GM21737 (cell line): ENCODE data around the gene TMEM135.
"Not testable (repeated sequence)": the region's sequence is repeated elsewhere in the genome, so short reads cannot be mapped to it uniquely, and the experiment has no call there.

ENCODE experiments used
- ATAC-seq: cut with Tn5 transposase; IDR thresholded peaks from one replicate; pipeline ENCODE4 v1.9.1; 2021; ENCODE audit warnings: mild to moderate bottlenecking, moderate library complexity; ENCODE audit not compliant: unreplicated experiment

Gene TMEM135

GRCh38 chr11:87037450-87038234 is at the start of gene TMEM135:
Gene TMEM135 (plus strand): TSS chr11:87037934. CDS start chr11:87038046, 112 bp downstream.
- peak; percentile 99 for ATAC-seq

DNA sequence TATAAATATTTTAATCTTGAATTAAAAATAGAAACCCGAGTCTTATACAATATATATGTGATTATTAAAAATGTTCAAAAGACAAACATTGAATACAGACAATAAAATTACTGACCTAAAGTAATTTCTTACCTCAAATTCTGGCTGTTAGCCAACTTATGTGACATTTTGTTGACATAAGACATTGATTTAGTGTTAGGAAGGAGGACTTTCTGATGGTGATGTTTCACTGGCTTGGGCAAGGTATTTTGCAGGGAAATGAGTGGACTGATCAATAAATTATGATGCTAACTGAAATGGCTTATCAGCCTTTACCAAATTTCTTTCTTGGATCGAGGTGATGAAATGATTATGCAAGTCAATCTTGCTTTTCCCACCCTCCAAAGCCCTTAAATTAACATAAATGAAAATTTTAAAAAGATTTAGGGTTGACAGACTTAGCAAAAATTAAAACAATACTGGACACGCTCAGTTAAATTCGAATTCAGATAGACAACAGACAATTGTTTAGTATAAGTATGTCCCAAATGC is 49.3 kb upstream of the TMEM135 start:
- no peak for ATAC-seq

DNA sequence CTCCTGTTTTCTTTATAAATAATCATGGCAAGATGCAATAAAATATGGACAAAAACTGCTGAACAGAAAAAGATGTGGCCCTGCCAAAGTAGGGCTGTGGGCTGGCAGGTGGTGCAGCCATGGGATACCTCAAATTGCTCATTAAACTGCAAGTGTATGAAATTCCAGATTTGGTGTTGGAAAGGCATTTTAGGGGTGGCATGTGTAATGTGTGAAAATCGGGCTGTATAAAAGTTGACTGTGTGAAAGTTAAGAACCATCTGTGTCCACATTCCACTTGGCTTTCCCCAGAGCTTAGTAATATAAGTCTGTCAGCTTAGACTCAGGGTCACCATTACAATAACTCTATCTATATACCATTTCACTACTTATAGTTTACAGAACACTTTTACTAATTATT is 47.7 kb upstream of the TMEM135 start:
- ATAC-seq: no peak

DNA sequence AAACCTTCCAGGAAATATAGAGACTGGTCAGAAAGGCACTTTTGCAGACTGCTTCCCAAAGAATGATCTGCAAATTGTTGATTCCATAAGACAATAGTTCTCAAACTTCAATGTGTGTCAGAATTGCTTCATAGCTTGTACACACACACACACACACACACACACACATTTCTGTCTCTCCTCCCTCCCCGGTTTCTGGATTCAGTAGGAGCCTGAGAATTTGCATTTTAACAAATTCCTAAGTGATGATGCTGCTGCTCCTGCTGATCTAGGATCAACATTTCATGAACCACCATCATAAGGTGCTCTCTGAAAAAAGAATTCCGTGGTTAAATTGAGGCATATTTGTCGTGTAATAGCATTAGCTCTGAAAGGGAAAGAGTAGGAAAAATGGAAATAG is 47.2 kb upstream of the TMEM135 start:
- no peak for ATAC-seq

- no peak for ATAC-seq
Measured at GRCh38 chr11:86991341-86991740, 46.4 kb upstream of the TMEM135 start.

GRCh38 chr11:86992340-86992739 is 45.4 kb upstream of the TMEM135 start:
- ATAC-seq: not testable (repeated sequence)

- ATAC-seq: no peak
Measured at GRCh38 chr11:86993031-86993430, 44.7 kb upstream of the TMEM135 start.

- ATAC-seq: no peak
Measured at GRCh38 chr11:86996953-86997570, 40.7 kb upstream of the TMEM135 start.

DNA sequence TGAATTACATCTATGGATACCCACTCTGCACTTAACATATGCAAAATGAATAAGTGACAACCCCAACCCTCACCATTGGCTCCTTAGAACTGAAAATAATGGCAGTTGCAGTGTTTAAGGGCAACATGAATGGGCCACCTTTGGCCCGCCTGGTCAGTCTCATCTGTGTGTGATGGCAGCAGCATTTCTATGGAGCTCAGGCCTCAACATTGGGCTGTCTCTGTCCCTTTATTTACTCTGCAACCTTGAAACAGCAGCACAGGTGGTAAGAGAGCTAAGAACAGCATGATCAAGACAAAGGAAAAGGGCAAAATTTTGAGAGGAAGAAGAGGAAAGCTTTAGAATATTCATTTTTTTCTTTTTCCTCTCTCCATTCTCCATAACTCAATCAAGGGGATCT is 38.3 kb upstream of the TMEM135 start:
- ATAC-seq: no peak

- no peak for ATAC-seq
Measured at GRCh38 chr11:86999859-87000753, 37.6 kb upstream of the TMEM135 start.

DNA sequence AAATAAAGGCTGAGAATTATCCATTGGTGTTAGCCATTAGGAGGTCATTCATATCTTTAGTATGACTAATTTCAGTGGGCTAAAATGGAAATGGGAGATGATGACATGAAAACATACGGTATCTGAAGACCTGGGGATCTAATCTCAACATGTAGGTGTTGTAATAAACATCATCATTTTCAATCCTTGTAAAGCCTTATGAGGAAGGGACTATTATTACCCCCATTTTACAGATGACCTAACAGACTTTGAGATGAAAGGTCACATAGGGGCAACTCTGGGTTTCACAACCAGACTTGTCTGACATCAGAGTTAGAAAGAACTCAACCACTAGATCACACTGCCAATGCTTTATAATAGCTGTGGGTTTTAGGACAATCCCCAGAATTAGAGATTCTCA is 34.8 kb upstream of the TMEM135 start:
- no peak for ATAC-seq

DNA sequence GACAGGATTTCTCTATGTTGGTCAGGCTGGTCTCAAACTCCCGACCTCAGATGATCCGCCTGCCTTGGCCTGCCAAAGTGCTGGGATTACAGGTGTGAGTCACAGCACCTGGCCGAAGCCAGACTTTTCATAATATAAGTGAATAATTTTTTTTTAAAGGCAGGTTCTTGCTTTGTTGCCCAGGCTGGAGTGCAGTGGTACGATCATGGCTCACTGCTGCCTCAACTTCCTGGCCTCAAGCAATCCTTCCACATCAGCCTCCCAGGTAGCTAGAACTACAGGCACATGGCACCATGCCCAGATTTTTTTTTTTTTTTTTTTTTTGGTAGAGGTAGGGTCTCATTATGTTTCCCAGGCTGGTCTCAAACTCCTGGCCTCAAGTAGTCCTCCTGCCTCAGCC is 33.5 kb upstream of the TMEM135 start:
- ATAC-seq: not testable (repeated sequence)

- no peak for ATAC-seq
Measured at GRCh38 chr11:87005569-87005921, 32.2 kb upstream of the TMEM135 start.

- no peak for ATAC-seq
Measured at GRCh38 chr11:87006035-87006434, 31.7 kb upstream of the TMEM135 start.

DNA sequence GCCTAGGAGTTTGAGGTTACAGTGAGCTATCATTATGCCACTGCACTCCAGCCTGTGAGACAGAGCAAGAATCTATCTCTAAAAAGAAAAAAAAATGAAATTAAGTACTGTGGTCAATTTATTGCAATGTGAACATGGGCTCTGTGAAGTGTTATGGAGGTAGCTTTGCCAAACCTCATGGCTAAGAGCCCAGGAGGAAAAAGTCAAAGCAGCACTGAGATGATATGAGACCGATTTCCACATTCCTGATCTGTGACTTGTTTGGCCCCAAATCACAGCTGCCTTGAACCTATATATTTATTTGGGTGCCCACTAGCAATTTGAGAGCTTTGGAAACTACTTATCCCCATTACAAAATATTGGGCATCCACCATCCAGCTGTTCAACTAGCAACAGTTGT is 29.8 kb upstream of the TMEM135 start:
- ATAC-seq: no peak

- ATAC-seq: no peak
Measured at GRCh38 chr11:87012089-87012488, 25.6 kb upstream of the TMEM135 start.

DNA sequence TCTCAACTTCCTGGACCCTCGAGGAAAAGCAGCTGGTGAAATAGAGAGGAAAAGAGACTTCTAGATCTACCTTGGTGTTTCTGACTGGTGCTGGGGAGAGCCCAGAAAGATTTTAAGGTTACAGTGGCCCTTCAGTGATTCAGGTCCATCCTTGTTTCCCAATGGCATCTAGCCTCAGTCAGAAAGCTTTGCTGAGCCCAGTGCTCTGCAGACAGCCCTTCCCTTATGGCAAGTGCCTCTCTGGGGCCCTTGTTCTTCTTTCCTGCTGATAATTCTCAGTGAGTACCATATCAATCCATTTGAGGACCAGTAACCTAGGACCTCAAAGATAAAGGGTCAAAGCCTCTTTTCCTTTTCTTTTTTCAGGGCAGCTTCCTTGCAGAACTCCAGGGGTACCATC is 25.1 kb upstream of the TMEM135 start:
- ATAC-seq: no peak

DNA sequence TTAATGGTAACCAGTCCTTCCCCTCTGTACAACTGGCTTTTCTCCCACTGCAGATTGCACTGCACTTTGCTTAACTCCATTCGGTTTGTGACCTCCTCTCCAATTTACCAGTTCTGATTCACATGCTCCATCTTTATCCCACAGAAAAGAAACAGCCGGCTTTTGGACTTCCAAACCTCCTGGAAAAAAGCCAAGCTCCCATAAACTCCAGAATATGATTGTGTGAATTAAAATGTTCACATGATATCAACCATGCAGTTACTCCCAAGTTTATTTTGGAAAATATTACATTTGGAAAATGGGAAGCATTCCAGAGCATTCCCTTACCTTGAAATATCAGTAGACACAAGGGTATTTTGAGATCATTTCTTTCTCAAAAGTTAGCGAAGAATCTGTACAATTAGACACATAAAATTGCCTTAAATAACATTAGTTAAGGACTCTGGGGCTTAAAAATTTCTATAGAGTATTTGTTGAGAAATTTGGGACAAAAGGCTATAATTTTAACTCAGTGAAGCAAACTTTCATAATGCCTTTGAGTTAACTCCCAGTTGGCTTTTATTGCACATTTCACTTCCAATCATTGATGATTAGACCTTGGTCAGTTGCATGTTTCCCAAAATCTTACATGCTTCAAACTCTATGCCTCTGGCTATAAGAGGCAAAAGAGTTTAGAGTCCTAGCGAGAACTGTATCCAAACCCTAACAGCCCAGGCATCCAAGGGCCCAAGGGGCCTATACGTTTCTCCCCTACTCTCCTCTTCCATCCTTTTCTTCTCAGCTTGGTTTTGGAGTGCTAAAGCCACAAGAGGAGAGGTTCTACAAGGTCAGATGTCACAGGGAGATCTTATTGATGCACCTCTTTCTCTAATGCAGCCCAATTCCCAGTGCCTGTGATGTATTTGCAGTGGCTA is 23.6 kb upstream of the TMEM135 start:
- ATAC-seq: no peak

- no peak for ATAC-seq
Measured at GRCh38 chr11:87015645-87016044, 22.1 kb upstream of the TMEM135 start.

DNA sequence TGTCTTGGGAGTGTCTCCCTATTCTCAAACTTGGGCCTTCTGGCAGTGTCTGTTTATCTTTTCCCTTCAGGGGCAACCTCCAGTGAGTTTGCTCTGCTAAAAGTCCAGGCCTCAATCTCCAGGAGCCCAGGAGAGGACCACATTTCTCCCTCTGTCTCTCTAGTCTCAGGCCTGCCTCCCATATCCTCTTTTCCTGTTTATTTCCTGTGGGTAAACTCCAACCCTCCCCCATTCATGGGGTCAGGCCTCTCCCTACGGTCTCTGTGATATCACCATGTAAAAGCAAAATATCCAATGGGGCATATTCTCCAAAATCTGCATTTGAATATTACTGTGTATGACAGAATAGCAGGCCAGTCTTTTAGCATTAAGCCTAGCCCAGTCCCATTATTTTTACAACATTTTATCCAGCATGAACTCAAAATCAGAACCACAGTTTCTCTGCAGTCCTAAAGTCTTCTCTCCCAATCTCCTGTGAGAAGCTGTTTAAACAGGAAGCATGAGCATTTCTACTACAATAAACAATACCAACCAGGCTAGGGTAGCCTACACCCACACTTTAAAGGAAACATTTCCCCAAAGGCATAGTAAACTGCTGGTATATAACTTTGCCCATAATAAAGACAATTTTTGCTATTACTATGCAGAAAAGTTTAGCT is 18.0 kb upstream of the TMEM135 start:
- no peak for ATAC-seq
